HS-27A (cell line): ENCODE data around the gene SKIL.

Experiments used
- DNase-seq: peaks from one replicate; pipeline ENCODE4 v3.0.0-alpha.2; 2012; ENCODE audit warnings: low read depth, missing footprints

The SKIL gene

DNA sequence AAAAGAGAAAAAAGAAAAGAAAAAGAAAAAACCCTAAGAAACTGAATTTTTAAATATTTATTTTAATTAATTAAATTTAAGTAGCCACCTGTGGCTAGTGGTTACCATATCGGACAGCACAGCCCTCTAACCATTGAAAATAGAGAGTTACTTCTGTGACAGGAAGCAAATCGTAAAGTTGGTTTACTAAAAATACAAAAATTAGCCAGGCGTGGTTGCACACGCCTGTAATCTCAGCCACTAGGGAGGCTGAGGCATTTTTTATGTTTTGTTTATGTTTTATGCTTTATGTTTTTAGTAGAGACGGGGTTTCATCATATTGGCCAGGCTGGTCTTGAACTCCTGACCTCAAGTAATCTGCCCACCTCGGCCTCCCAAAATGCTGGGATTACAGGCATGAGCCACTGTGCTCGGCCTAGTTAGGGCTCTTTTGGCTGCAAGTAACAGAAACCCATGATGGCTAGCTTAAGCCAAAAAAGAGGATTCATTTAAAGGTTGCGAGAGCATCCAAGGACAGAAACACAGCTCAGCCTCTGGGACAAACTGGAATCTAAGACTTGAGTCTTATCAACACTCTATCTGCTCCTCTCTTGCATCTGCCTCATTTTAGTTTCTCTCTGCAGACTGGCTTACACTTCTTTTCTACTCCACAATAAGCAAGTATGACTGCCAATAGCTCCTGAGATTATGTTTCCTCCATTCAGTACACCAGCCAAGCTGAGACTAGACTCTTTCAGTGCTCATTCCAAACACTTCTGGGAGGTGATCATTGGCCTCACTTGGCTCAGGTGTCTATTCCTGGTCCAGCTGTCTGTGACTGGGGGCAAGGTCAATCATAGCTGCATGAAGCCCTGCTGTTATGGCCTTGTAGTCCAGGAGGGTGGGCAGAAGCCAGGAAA is 6.8 kb upstream of the SKIL start:
- DNase-seq: no peak

DNA sequence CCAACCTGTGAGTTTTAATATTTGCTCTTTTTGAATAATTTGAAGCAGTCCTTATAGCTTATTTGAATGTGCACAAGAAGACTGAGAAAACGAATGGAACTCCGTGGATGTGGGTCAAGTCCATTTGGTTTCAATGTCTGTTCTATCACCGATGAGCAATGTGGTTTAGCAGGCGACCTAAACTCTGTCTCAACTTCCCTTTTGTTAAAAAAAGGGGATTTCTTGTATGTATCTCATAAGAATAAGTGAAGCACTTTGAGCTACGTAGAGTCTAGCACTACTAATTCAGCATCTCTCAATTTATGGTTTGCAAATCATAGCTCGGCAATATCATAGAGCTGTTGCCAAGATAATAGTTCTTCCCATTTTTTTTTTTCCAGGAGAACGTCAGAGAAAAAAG is 4.6 kb upstream of the SKIL start:
- DNase-seq: no peak

DNA sequence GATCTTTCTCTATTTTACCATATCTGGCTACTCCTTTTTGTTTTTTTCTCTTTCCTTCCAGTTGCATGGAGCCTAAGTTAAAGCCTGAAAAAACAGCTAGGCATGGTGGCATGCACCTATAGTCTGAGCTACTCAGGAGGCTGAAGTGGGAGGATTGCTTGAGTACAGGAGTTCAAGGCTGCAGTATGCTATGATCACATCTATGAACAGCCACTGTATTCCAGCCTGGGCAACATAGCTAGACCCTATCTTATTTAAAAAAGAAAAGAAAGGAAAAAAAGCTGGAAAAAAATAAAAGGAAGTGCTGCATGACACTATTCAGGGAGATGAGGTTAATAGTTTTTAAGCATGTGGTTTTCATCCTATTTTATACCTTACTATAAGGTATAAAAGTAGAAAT is 4.0 kb upstream of the SKIL start:
- no peak for DNase-seq

DNA sequence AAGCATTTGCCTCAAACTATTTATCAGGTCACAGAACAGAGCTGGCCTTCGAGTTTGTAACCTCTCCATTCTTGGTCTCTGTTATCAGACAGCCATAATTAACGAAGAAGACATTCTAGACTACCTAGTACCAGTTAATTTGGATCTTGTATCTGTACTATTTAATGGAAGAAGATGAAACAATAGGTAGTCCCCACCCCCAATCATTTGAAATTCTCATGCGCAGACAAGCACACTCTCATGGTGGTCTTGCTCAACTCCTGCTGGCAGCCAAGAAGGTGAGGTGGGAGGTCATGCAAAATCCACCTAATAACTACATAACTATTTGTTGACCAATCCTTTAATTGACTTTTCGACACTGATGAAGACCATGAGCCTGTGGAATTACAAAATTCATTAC is 2.8 kb upstream of the SKIL start:
- DNase-seq: no peak

- no peak for DNase-seq
Observed at GRCh38 chr3:170355738-170356595, 1.5 kb upstream of the SKIL start.

- DNase-seq: no peak
Observed at GRCh38 chr3:170356596-170357175, 829 bp upstream of the SKIL start.

DNA sequence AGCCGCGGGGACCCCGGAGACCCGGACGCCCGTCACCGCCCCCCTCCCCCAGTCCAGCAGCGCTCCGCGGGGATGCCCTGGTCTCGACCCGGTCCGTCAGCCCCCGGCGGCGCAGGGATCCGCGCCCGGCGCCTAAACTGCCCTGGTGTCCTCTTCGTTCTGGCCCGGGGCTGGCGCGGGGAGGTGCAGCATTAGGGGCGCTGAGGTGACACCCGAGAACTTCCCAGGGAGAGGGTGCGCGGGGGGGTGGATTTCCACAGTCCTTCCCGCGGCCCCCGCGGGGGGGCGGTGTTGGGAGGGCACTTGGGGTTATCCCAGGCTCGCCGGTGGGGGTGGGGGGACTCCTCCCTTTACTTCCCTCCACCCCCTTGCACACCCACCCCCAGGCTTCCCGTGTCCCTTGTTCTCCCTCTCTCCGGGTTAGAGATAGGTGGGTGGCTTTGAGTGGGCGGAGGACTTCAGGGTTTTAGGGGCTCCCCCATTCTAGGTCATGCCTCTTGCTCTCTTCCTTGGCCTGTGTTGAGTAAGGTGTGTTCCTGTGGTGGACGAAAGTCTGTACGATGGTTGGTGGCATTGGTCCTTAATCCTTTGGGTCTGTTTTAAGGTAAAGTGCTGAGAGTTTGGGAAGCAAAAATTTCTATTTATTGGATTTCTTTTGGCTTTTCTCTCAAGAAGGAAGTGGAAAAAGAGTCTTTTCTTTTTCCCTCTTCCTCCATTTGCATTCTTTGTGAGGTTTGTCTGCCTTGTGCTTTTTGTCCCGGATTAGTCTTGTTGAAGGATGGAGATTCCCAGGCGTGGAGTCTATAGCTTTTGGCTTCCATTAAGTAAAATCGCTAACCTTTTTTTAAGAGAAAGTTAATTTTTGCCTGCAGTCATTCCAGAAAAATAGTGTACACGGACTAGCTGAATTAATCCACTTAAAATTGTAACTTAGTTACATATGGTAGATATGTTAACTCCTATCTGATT is 811 bp downstream of the SKIL start:
- DNase-seq: peak; percentile 27

DNA sequence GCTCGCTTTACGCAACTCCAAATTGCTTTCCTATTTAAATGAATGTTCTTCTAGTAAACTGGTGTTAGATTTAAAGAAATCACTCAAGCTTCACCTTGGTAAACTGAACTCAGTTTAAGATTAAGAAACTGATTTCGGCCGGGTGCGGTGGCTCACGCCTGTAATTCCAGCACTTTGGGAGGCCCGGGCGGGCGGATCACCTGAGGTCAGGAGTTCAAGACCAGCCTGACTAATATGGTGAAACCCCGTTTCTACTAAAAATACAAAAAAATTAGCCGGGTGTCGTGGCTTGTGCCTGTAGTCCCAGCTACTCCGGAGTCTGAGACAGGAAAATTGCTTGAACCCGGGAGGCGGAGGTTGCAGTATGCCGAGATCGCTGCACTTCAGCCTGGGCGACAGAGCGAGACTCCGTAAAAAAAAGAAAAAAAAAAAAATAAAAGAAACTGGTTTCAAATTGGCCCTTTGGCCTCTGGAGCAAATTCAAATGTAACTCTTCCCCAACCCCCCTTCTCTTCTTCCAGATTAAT is 1.7 kb downstream of the SKIL start:
- no peak for DNase-seq

GRCh38 chr3:170360466-170360865 is 3.0 kb downstream of the SKIL start:
- no peak for DNase-seq

GRCh38 chr3:170360916-170361315 is 3.4 kb downstream of the SKIL start:
- DNase-seq: no peak

DNA sequence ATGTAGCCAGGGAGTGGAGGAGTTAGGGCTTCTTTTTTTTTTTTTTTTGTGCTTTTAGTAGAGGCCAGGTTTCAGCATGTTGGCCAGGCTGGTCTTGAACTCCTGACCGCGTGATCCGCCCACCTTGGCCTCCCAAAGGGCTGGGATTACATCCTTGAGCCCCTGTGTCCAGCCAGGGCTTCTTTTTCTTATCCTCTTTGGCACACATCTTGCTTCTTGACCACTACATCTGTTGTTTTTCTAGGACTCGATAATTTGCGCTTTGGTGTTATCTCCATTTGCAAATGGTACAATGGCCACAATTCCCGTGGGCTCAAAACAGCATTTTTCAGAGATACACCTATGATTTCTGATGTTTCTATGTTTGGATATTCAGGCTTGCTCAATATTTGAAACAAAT is 4.2 kb downstream of the SKIL start:
- no peak for DNase-seq

DNA sequence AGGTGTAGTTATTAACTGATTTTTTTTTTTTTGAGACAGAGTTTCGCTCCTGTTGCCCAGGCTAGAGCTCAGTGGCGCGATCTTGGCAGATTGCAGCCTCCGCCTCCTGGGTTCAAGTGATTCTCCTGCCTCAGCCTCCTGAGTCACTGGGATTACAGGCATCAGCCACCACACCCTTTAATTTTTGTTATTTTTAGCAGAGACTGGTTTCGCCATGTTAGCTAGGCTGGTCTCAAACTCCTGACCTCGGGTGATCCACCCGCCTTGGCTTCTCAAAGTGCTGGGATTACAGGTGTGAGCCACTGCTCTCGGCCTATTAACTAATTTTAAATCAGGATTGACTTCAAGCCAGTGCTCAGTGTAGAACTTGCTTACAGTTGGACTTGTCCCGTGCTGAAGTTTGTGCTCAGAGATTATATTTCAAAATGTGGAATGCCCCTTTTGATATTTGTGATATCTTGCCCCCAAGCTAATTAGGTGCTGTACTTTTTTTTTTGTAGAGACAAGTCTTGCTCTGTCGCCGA is 6.0 kb downstream of the SKIL start:
- no peak for DNase-seq

DNA sequence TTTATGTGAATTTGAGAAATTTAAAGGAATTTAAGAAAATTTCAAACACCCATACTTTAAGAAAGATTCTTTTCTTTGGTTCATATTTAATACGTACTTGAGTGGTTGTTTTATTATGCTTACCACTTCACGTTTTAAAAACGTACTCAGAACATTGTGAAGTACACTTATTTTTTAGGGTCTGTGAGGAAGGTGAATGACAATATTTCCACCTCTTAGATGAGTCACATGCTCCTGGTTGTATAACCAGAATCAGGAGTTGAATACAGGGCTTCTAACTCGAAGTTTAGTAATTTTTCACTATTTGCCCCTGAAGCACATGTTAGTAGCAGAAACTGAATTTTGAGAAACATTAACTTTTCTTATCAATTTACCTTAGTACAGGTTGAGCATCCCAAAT is 7.5 kb downstream of the SKIL start:
- DNase-seq: no peak

DNA sequence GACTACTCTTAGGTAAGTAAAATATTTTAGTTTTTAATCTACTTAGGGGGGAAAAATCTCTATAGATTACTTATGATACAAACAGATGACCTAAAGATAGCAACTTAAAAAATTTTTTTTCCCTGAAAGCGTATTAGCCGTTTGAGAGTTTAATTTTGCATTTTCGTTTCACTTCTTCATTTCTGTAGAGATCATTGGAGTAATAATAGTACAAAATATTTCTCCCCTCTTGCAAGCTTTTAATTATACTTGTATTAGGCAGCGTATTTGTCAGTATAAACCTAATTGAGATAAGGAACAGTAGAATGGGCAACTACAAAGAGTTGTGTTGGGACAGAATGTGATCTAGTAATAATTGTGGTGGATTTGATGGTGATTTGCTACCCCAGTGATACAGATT is 10.3 kb downstream of the SKIL start:
- no peak for DNase-seq

- no peak for DNase-seq
Observed at GRCh38 chr3:170368921-170369320, 11.4 kb downstream of the SKIL start.

DNA sequence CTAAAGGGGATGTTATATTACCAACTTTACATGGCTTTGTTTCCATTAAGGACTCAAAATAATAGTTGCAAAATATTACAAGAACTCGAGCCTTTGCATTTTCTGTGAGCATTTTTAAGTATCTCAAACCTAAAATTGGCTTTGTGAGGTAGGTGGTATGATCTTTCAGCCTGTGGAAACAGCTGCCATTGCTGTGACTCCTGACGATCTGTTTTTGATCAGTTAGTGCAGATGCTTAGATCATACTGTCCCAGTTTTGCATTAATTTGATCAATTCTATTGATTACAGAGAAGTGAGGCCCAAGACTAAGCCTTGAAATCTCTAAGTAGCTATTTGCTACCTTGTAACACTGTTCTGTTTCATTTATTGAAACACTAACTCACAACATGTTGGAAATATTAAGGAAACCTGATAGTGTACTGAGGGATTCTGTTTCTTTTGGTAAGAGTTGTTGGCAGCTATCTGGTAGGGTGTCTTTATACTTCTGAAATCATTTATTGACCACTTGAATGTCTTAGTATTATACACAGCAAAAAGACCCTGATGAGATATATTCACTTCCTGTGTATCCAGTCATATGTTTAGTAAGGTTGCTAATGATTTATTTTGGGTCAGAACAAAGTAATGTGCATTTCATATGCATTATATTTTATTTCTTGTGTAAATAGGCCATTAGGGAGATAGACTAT is 14.8 kb downstream of the SKIL start:
- no peak for DNase-seq

- DNase-seq: no peak
Observed at GRCh38 chr3:170383567-170383966, 26.1 kb downstream of the SKIL start.

DNA sequence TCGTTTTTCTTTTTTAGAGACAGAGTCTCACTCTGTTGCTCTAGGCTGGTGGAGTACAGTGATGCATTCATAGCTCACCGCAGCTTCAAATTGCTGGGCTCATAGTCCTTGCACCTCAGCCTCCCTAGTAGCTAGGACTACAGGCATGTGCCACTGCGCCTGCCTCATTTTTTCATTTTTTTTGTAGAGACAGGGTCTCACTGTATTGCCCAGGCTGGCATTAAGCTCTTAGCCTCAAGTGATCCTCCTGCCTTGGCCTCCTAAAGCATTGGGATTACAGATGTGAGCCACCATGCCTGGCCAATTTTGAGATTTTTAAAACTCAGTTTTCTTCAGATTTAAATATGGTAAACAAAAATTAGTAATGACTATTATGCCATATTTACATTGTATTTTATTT is 29.0 kb downstream of the SKIL start:
- no peak for DNase-seq

DNA sequence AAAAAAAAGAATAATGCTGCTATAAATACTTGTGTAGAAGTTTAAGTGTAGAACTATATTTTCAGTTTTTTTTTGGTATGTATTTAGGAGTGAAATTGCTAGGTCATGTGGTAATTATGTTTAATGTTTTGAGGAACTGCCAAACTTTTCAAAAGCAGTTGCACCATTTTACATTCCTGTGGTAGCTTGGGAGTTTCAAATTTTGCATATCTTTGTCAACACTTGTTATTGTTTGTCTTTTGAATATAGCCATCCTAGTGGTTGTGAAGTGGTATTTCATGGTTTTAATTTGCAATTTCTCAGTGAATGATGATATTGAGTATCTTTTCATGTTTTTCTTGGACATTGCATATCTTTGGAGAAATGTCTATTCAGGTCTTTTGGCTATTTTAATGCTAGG is 30.4 kb downstream of the SKIL start:
- no peak for DNase-seq

DNA sequence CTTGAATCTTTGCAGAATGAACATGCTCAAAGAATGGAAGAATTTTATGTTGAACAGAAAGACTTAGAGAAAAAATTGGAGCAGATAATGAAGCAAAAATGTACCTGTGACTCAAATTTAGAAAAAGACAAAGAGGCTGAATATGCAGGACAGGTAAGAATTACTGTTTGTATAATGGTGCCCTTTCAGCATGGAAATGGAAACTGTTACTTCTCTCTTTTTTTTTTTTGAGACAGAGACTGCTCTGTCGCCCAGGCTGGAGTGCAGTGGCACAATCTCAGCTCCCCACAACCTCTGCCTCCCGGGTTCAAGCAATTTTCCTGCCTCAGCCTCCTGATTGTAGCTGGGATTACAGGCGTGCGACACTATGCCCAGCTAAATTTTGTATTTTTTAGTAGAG is 33.6 kb downstream of the SKIL start:
- no peak for DNase-seq

DNA sequence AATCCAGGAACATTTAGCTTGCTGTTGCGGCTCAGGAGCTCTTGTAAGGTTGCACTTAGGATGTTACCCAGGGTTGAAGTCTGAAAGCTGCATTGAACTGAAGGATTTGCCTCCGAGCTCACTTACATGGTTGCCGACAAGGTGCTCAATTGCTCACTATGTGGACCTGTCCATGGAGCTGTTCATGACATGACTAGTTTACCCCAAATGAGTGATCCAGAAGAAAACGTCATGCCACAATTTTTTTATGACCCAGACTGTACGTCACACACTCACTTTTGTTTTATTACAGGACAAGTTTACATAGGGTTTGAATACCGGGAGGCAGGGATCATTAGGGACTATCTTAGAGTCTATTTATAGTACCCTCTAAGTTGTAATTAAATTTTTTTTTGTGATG is 40.2 kb downstream of the SKIL start:
- DNase-seq: no peak
